ENCODE results near the gene CSNK2B.

CSNK2B gene

GRCh38 chr6:31665501-31666336, at the start of gene CSNK2B:
CSNK2B (plus strand) TSS chr6:31666080; CDS start chr6:31666832, 752 bp downstream.
- DNase-seq: peak; percentile 97

- no peak for DNase-seq
These were observed 48.9 kb upstream of the CSNK2B start for GRCh38 chr6:31617010-31617409.

- peak; percentile 98 for DNase-seq
These were observed 45.9 kb upstream of the CSNK2B start for GRCh38 chr6:31619805-31620585.

DNA sequence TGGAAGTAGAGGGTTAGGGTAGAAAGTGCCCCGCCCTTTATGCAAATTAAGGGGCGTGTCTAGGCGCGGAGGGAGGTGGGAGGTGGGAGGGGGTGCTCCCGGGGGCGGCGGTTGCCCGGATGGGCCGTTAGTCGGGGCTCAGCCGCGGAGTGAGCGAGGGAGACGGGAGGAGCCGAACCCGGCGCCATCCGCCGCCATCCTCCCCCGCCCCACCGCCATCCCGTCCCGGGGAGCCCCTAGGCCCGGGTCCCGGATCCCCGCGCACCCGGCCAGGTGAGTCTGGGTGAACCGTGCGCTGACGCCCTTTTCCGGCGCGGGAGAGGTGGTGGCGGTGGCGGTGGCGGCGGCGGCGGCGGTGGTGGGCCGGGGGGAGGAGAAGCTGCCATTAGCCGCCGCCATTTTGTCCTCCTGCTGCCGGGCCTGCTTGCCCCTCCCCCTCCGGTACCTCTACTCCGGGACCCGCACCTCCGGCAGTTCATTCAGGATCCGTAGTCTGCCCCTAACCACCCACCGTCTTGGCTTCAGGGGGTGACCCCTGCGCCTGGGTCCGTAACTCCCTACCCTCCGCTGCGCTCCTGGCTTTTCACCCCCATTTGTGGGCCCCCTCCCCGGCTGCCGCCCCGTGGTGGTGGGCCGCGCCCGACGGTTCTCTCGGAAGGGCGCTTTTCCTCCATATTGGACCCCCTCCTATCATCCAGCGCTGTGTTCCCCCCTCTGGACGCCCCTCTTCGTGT, 45.1 kb upstream of the CSNK2B start, which contains the start of gene PRRC2A:
TSS of gene PRRC2A (plus strand) at position 130 of the 734 bp plus-strand sequence. CDS start 2,075 bp downstream, outside the sequence.
- peak; percentile 100 for DNase-seq

- no peak for DNase-seq
These were observed 44.5 kb upstream of the CSNK2B start for GRCh38 chr6:31621320-31621939.

DNA sequence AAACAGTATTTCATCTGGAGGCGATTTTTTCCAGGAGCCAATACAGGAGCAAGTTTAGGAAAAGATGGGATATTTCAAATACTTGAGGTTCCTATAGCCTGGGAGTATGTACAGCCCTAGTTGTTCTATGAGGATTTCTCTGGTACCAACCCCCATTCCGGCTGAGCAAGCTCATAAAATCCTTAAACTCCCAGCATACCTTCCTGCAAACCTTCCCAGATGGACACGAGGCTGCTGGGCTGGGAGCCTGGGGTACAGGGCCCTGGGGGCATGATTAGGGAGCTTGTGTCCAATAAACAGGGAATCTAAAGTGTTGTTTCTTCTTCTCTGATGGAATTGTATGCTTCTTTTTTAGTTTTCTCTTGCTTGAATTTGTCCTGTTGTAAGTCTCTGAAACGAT, 43.9 kb upstream of the CSNK2B start:
- DNase-seq: peak; percentile 37

DNA sequence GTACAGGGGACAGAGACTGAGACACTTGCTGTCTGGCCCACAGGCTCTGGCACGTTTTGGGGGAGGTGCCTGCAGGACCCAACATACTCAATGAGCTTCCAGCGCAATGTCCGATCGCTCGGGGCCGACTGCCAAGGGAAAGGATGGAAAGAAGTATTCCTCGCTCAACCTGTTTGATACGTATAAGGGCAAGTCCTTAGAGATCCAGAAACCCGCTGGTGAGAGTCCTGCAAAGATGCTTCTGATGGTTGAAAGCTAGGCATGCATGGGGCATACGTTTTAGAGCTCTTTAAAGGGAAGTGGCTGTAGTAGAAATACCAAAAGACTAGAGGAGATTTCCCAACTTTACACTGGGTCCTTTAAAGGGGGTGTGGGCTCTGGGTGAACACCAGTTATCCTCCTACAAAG, 43.2 kb upstream of the CSNK2B start:
- DNase-seq: no peak

DNA sequence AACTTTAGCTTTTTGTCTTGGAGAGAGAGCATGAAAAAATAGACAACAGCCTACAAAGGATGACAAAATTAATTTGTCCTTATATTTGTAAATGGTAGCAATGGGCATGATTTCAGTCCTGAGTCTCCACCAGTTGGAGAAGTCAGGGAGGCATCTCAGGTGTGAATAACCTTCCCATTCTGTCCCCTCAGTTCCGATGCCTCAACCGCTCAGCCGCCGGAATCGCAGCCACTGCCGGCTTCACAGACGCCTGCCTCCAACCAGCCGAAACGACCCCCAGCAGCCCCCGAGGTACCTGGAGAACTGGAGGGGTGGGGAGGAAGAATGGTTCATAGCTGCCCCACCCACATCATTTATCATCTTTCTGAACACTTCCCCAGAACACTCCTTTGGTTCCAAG, 41.8 kb upstream of the CSNK2B start:
- no peak for DNase-seq

DNA sequence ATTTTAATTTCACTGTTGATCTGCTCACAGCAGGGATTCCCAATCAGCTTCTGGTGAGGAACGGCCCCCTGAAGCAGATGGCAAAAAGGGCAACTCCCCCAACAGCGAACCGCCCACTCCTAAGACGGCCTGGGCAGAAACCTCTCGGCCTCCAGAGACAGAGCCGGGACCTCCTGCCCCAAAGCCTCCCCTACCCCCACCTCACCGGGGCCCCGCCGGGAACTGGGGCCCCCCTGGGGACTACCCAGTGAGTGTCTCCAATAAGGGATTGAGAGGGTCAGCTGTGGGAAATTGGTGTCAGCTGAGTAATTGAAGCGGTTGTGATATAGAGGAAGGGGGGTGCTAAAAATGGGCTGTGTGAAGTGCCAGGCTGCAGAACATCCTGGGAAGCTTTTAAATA, 38.9 kb upstream of the CSNK2B start:
- DNase-seq: no peak

DNA sequence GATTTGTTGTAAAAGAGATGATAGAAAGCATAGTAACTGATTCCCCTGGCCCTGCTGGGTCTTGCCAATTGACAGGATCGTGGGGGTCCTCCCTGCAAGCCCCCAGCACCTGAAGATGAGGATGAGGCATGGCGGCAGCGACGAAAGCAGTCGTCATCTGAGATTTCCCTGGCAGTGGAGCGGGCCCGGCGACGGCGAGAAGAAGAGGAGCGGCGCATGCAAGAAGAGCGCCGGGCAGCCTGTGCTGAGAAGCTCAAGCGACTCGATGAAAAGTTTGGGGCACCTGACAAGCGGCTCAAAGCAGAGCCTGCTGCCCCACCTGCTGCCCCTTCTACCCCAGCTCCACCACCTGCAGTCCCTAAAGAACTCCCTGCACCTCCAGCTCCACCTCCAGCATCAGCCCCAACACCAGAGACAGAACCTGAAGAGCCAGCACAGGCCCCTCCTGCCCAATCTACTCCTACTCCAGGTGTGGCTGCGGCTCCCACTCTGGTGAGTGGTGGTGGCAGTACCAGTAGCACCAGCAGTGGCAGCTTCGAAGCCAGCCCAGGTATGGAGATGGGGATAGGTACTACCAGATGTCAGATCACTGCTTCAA, 38.1 kb upstream of the CSNK2B start:
- DNase-seq: no peak

DNA sequence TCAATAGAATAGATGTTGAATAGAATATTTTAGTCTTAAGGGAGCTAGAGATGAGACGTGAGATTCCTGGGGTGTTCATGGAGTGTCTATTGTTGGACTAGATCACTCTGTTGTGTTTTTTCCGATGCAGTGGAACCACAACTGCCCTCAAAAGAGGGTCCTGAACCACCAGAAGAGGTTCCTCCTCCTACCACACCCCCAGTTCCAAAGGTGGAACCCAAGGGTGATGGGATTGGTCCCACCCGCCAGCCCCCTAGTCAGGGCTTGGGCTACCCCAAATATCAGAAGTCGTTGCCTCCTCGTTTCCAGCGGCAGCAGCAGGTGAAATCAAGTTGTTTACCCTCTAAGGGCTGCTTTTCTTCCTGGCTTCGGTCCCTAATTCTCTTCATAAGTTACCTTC, 36.9 kb upstream of the CSNK2B start:
- no peak for DNase-seq

DNA sequence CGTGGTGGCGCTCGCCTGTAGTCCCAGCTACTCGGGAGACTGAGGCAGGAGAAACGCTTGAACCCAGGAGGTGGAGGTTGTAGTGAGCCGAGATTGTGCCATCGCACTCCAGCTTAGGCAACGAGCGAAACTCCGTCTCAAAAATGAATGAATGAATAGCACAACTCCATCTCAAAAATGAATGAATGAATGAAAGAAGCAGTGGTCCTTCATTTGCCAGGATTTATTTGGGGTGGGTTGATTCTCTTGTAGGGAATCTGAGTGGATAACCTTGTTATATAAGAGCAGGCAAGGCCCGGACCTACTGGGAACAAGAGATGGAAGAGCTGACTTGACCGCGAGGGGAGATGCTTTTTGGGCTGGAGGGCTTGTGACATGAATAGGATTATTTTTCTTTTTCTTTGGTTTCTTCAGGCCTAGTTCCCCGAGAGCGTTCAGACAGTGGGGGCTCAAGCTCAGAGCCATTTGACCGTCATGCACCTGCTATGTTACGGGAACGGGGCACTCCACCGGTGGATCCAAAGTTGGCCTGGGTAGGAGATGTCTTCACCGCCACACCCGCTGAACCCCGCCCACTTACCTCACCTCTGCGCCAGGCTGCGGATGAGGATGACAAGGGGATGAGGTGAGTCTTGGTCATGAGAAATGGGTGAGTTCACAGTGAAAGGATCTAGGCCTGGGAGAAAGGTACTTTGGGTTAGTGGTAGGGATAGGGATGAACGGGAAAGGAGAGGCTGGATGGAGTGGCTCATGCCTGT, 35.5 kb upstream of the CSNK2B start:
- DNase-seq: no peak

GRCh38 chr6:31631209-31631608, 34.7 kb upstream of the CSNK2B start:
- DNase-seq: no peak

GRCh38 chr6:31631681-31632278, 34.1 kb upstream of the CSNK2B start:
- DNase-seq: no peak

GRCh38 chr6:31632279-31632946, 33.5 kb upstream of the CSNK2B start:
- no peak for DNase-seq

GRCh38 chr6:31633447-31633846, 32.4 kb upstream of the CSNK2B start:
- no peak for DNase-seq

- DNase-seq: no peak
These were observed 31.7 kb upstream of the CSNK2B start for GRCh38 chr6:31634131-31634530.

GRCh38 chr6:31634969-31635575, 30.8 kb upstream of the CSNK2B start:
- no peak for DNase-seq

- no peak for DNase-seq
These were observed 28.9 kb upstream of the CSNK2B start for GRCh38 chr6:31636698-31637596.
